Pancreas (tissue), 10 donors: ENCODE data around the gene APOA5. TPM values are rescaled to one million over a fixed set of nuclear protein-coding genes. Genes with fewer than 3 reads are reported as not detected.

Experiments used
- ATAC-seq, 4 donors: fragments of 200-7000 bp; cut with Tn5 transposase; one replicate each; pipeline versions ENCODE4 v1.8.0 to v1.9.1; 2020; ENCODE audit warnings: mild to moderate bottlenecking in 4 of 4, moderate library complexity in 4 of 4
- DNase-seq, 6 donors: peaks; one replicate each; pipeline ENCODE4 v3.0.0-alpha.2; 2020
- FAIRE-seq: peaks from 2 replicates; lab custom pipeline; 2012; peaks lifted over from hg19 to GRCh38; lab: Jason Lieb, UNC
- H3K27ac ChIP-seq, 4 donors: fragments of 200-600 bp; sonication (generic); 1 replicate in 3 of 4; 2 replicates in 1 of 4; pipeline versions ENCODE4 v1.5.0 to v1.8.0; 2020
- H3K27me3 ChIP-seq, 4 donors: fragments of 200-600 bp; one replicate each; pipeline ENCODE4 v1.8.0; 2021
- H3K36me3 ChIP-seq, 3 donors: fragments of 200-600 bp; sonication (generic) in 1 of 3; one replicate each; pipeline versions ENCODE4 v1.5.0 to v1.8.0; 2020 to 2021
- H3K4me1 ChIP-seq, 3 donors: fragments of 200-600 bp; one replicate each; pipeline ENCODE4 v1.8.0; 2021
- H3K4me3 ChIP-seq, 4 donors: fragments of 200-600 bp; sonication (generic) in 2 of 4; one replicate each; pipeline versions ENCODE4 v1.5.0 to v1.8.0; 2020 to 2021
- H3K9me3 ChIP-seq, 4 donors: fragments of 200-600 bp; one replicate each; pipeline ENCODE4 v1.8.0; 2021
- CTCF ChIP-seq, 4 donors: fragments of 200-600 bp; sonication (generic) in 3 of 4; IDR thresholded peaks; one replicate each; pipeline versions ENCODE4 v1.5.0 to v1.8.0; 2021; ENCODE audit warnings: antibody characterized with exemption in 4 of 4
- WGBS, 2 donors: extraction: QIAGEN DNeasy Blood & Tissue Kit; methylation state at CpG; one replicate each; pipeline ENCODE4 v1.1.7; 2013; 5-methylcytosine and 5-hydroxymethylcytosine counted together
- intact Hi-C, 3 donors: fragments of 100-400 bp; cut with DNase I; formaldehyde crosslinking; loops; one replicate each; pipeline versions ENCODE4 v1.11.1 to v1.14.2; 2022
- polyA plus RNA-seq, 2 donors: library from polyadenylated mRNA; stranded (reverse); fragments of 200-250 nt; gene quantifications; one replicate each; pipeline ENCODE4 v1.2.3, GENCODE V29; 2013
- total RNA-seq, 6 donors: library from RNA; stranded (reverse); fragmentation: NEBNext Ultra II Directional in 4 of 6; extraction: Animal tissue kit (Norgen Biotek cat#: 25700) in 4 of 6; gene quantifications; one replicate each; pipeline versions ENCODE4 v1.2.1 to v1.2.4, GENCODE V29; 2021 to 2023
- donor health status: healthy with polysubstance abuse.
- donor health status: DM: no; HTN: no; CAD: no; lungs with moderate emphysema.
- donor health status: DM: no; HTN: no; CAD: no.
- donor health status: control.
- donor health status: control.
- donor health status: Bipolar disorder and iron deficiency.
- donor health status: DM: yes; HTN: yes; CAD: no.
- donor health status: DM: no; HTN: no; CAD: no.
- donor health status: DM: no; HTN: no; CAD: no.
- donor health status: DM: yes; HTN: yes; CAD: no.

APOA5 gene
- total and polyA plus RNA-seq, 8 donors = 0.60 to 4.0 (median 1.1) TPM; not detected in 2

GRCh38 chr11:116776522-116776984 is 15.1 kb downstream of the APOA5 start:
- FAIRE-seq = no peak
- Histone ChIP-seq H3K27ac (no peak overlapping the region), H3K9me3 (no peaks in the 10 kb centered on the region), H3K4me3 (no peak overlapping the region), H3K4me1 (peaks cover 0 to 9% (median 8%) of the 10 kb centered on the region in 3 donors), H3K27me3 (no peaks in the 10 kb centered on the region), H3K36me3 (peaks cover 3 to 25% (median 11%) of the 10 kb centered on the region in 3 donors)
- TF ChIP-seq CTCF (IDR thresholded peaks at IDR 0.05) = no peak
- no peak for DNase-seq
- intact Hi-C loops = no loop called here
- no peak for ATAC-seq

DNA sequence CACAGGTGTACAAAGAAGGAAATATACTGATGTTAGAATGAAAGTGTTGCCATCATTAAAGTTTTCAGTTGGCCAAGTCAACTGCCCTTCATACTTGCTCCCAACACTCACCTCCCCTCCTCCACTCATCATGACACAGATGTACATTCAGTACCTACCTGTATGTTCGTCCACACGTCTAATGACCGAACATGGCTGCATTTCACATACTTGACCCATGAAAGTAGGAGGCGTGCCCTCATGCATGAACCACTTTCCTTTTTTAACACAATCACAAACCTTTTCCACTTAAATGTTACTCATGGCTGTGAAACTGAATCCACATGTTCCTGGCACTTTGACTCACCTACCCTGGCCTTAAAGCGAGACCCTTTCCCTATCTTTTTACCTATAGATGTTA is 15.7 kb downstream of the APOA5 start:
- WGBS, 2 donors = 85 to 97% methylated on average over 5 of the region's 5 CpGs
- no peaks in the 10 kb centered on the region for H3K9me3 ChIP-seq
- H3K36me3 ChIP-seq = peaks cover 3 to 25% (median 11%) of the 10 kb centered on the region in 3 donors
- H3K4me3 ChIP-seq = no peak overlapping the region
- intact Hi-C loops = no loop called here
- TF ChIP-seq CTCF (IDR thresholded peaks at IDR 0.05) = no peak
- DNase-seq (no peak), ATAC-seq (no peak), FAIRE-seq (no peak)
- peaks cover 0 to 15% (median 14%) of the 10 kb centered on the region in 3 donors for H3K4me1 ChIP-seq
- no peak overlapping the region for H3K27ac ChIP-seq
- no peaks in the 10 kb centered on the region for H3K27me3 ChIP-seq

- H3K27ac ChIP-seq = no peak overlapping the region
- DNase-seq (no peak), ATAC-seq (no peak)
These were observed 17.0 kb downstream of the APOA5 start for GRCh38 chr11:116774661-116775060.

DNA sequence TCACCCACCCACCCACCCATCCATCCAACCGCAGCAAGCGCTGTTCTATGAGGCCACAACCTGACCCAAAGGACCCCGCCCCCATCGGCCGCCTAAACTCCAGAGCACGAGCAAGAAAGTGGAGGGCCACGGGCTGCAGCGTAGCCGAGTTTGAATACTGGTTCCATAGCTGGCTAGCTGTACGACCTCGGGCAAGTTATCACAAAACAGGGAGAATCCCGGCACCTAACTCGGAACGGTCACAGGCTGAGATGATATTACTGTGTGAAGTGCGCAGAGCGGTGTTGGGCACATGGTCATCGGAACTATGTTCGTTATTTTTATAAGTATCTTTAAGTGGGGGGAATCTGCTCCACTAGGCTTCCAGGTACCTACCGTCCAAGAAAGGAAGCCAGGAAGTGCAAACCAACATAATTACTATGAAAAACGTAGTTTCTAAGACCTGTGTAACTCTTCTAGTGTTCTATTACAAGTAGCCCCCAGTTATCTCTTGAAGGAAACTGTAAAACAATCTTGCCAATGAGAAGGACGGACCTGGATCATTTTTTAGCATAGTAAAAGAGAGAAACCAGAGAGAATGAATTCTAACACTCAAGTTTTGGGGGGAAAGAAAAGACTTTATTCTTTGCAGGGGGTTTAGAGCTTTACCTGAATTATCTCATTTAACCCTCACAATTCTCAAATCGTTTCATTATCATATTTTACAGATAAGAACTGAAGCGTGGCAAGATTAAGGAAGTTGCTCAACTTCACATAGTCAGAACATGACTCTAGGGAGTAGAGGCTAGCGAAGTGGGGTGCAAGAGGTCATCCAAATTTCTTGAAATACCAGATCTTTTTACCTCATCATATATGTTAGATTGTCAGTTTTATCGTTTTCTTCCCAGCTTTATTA is 18.2 kb downstream of the APOA5 start:
- no peaks in the 10 kb centered on the region for H3K9me3 ChIP-seq
- peaks cover 0 to 16% (median 16%) of the 10 kb centered on the region in 3 donors for H3K4me1 ChIP-seq
- intact Hi-C loops = no loop called here
- TF ChIP-seq CTCF (IDR thresholded peaks at IDR 0.05) = no peak
- H3K27ac ChIP-seq = peak overlapping the region; percentile 51 to 88 (median 68)
- H3K36me3 ChIP-seq = peaks cover 0 to 9% (median 0%) of the 10 kb centered on the region in 3 donors
- peak overlapping the region; percentile 51 to 96 (median 59) for H3K4me3 ChIP-seq
- FAIRE-seq (no peak), ATAC-seq (peak; percentile 60 to 75 (median 73)), DNase-seq (no peak)
- H3K27me3 ChIP-seq = no peaks in the 10 kb centered on the region
- 2 to 3% methylated on average over 25 of the region's 25 CpGs for WGBS, 2 donors

More at GRCh38 chr11:116774661-116775060, 17.0 kb downstream of the APOA5 start:
- peaks cover 0 to 21% (median 8%) of the 10 kb centered on the region in 3 donors for H3K36me3 ChIP-seq
- TF ChIP-seq CTCF (IDR thresholded peaks at IDR 0.05) = no peak
- FAIRE-seq = no peak
- no peaks in the 10 kb centered on the region for H3K9me3 ChIP-seq
- H3K27me3 ChIP-seq = no peaks in the 10 kb centered on the region
- H3K4me3 ChIP-seq = no peak overlapping the region
- intact Hi-C loops = no loop called here
- WGBS, 2 donors = 86 to 89% methylated on average over 5 of the region's 5 CpGs
- H3K4me1 ChIP-seq = peaks cover 0 to 16% (median 16%) of the 10 kb centered on the region in 3 donors
